IMR-90 (cell line): Measurements from ENCODE around the gene RAD51B. TPM values are rescaled to one million over a fixed set of nuclear protein-coding genes. Genes with fewer than 3 reads are reported as not detected.

ENCODE experiments used
- ATAC-seq: fragments of 200-7000 bp; cut with Tn5 transposase; 2 replicates; pipeline ENCODE4 v1.9.1; 2020; ENCODE audit warnings: low read depth, mild to moderate bottlenecking, moderate library complexity
- BruUV-seq: library from RNA; stranded (reverse); fragments of 400-500 nt; replicated peaks from 2 replicates; lab custom pipeline; 2021; lab: Mats Ljungman, UMichigan
- CTCF ChIA-PET: fragments of 300-600 bp; formaldehyde crosslinking; extraction: SDS; loops from one replicate; lab custom pipeline; 2021; ENCODE audit warnings: antibody characterized with exemption; lab: Yijun Ruan, JAX
- POLR2A ChIA-PET: fragments of 300-600 bp; sonication (Branson Sonifier 250); formaldehyde crosslinking; loops from one replicate; lab custom pipeline; 2022; ENCODE audit warnings: antibody characterized with exemption; ENCODE audit not compliant: unreplicated experiment; lab: Charles Lee
- DNase-seq: peaks from one replicate; pipeline ENCODE4 v3.0.0; 2013
- H2AFZ ChIP-seq: replicated peaks from 2 replicates; pipeline ENCODE3; 2013; ENCODE audit warnings: low read length, mild to moderate bottlenecking; ENCODE audit not compliant: poor library complexity
- H2AK5ac ChIP-seq: 2 replicates; pipeline ENCODE4 v1.6.1; 2013; ENCODE audit warnings: low read depth, low read length, inconsistent platforms
- H2AK9ac ChIP-seq: replicated peaks from 2 replicates; pipeline ENCODE3; 2013; ENCODE audit warnings: mild to moderate bottlenecking, low read depth, low read length, moderate library complexity; ENCODE audit not compliant: poor library complexity
- H2BK120ac ChIP-seq: 2 replicates; pipeline ENCODE4 v1.6.1; 2013; ENCODE audit warnings: low read depth, low read length, inconsistent platforms
- H2BK15ac ChIP-seq: 3 replicates; pipeline ENCODE4 v1.6.1; 2013; ENCODE audit warnings: low read depth, low read length, inconsistent platforms
- H2BK20ac ChIP-seq: 2 replicates; pipeline ENCODE4 v1.6.1; 2013; ENCODE audit warnings: low read depth, mild to moderate bottlenecking, inconsistent platforms, low read length, moderate library complexity
- H2BK5ac ChIP-seq: 2 replicates; pipeline ENCODE4 v1.6.1; 2013; ENCODE audit warnings: mild to moderate bottlenecking, low read depth, low read length, inconsistent platforms; ENCODE audit not compliant: poor library complexity, severe bottlenecking
- H3K14ac ChIP-seq: replicated peaks from 2 replicates; pipeline ENCODE4 v1.6.1; 2013; ENCODE audit warnings: low read depth, low read length, inconsistent platforms
- H3K18ac ChIP-seq: 2 replicates; pipeline ENCODE4 v1.6.1; 2013; ENCODE audit warnings: low read depth, low read length, control low read depth
- H3K23ac ChIP-seq: 2 replicates; pipeline ENCODE4 v1.6.1; 2013; ENCODE audit warnings: low read depth, low read length, inconsistent platforms
- H3K27ac ChIP-seq: 2 replicates; pipeline ENCODE4 v1.5.1; 2013; ENCODE audit warnings: mild to moderate bottlenecking, control low read depth, low read length; ENCODE audit not compliant: insufficient read depth
- H3K27me3 ChIP-seq: 2 replicates; pipeline ENCODE4 v1.6.1; 2013; ENCODE audit warnings: low read length; ENCODE audit not compliant: control insufficient read depth, insufficient read depth
- H3K36me3 ChIP-seq: 2 replicates; pipeline ENCODE4 v1.6.1; 2013; ENCODE audit warnings: low read length, mixed read lengths; ENCODE audit not compliant: control insufficient read depth, insufficient read depth
- H3K4ac ChIP-seq: 2 replicates; pipeline ENCODE4 v1.6.1; 2013; ENCODE audit warnings: low read depth, low read length, inconsistent platforms
- H3K4me1 ChIP-seq: 2 replicates; pipeline ENCODE4 v1.6.1; 2013; ENCODE audit warnings: low read length, mixed read lengths; ENCODE audit not compliant: control insufficient read depth, insufficient read depth
- H3K4me2 ChIP-seq: 2 replicates; pipeline ENCODE4 v1.6.1; 2013; ENCODE audit warnings: low read depth, mild to moderate bottlenecking, control low read depth, low read length, moderate library complexity
- H3K4me3 ChIP-seq: 2 replicates; pipeline ENCODE4 v1.5.1; 2013; ENCODE audit warnings: low read depth, mild to moderate bottlenecking, control low read depth, low read length, moderate library complexity; ENCODE audit not compliant: insufficient read depth
- H3K56ac ChIP-seq: 2 replicates; pipeline ENCODE4 v1.6.1; 2013; ENCODE audit warnings: low read length, inconsistent platforms; ENCODE audit not compliant: insufficient read depth; ENCODE audit errors: extremely low read depth
- H3K79me1 ChIP-seq, 2 experiments: 2 replicates each; pipeline ENCODE4 v1.6.1; 2013; ENCODE audit warnings: low read length in 2 of 2, inconsistent platforms in 1 of 2, low read depth in 1 of 2
- H3K9ac ChIP-seq: 2 replicates; pipeline ENCODE4 v1.6.1; 2013; ENCODE audit warnings: low read depth, low read length, control low read depth
- H3K9me1 ChIP-seq: 2 replicates; pipeline ENCODE4 v1.6.1; 2013; ENCODE audit warnings: low read length, inconsistent platforms; ENCODE audit not compliant: insufficient read depth
- H3K9me3 ChIP-seq: 2 replicates; pipeline ENCODE4 v1.6.1; 2013; ENCODE audit warnings: low read length; ENCODE audit not compliant: control insufficient read depth, insufficient read depth
- H4K20me1 ChIP-seq: 2 replicates; pipeline ENCODE4 v1.6.1; 2013; ENCODE audit warnings: low read length, inconsistent platforms; ENCODE audit not compliant: insufficient read depth
- H4K5ac ChIP-seq: 2 replicates; pipeline ENCODE4 v1.6.1; 2013; ENCODE audit warnings: mild to moderate bottlenecking, low read depth, low read length, control low read depth
- H4K8ac ChIP-seq, 2 experiments: 2 replicates each; pipeline ENCODE4 v1.6.1; 2013; ENCODE audit warnings: low read depth in 2 of 2, low read length in 2 of 2, control low read depth in 1 of 2, inconsistent platforms in 1 of 2
- H4K91ac ChIP-seq: 2 replicates; pipeline ENCODE4 v1.6.1; 2013; ENCODE audit warnings: low read depth, low read length, inconsistent platforms; ENCODE audit not compliant: insufficient read depth
- CEBPB ChIP-seq: IDR thresholded peaks from 2 replicates; pipeline ENCODE4 v1.6.1; 2012; ENCODE audit warnings: low read depth, low read length, improper control_type of control experiment
- RFX5 ChIP-seq: IDR thresholded peaks from 2 replicates; pipeline ENCODE4 v1.8.0; 2012; ENCODE audit warnings: low read depth, mild to moderate bottlenecking, low read length, moderate library complexity
- WGBS, 2 experiments: methylation state at CpG; one replicate each; pipeline versions ENCODE4 v1.1.5 to v1.1.7; 2013; ENCODE audit warnings: missing lambda C conversion rate in 2 of 2; ENCODE audit not compliant: insufficient read length in 1 of 2; ENCODE audit errors: extremely low coverage in 2 of 2; 5-methylcytosine and 5-hydroxymethylcytosine counted together
- dilution Hi-C: fragments of 300-500 bp; cut with HindIII; formaldehyde crosslinking; loops from one replicate; pipeline ENCODE4 v1.14.3; 2018; ENCODE audit warnings: low sequenced_read_pairs; ENCODE audit not compliant: unreplicated experiment
- in situ Hi-C: fragments of 300-500 bp; cut with MboI; formaldehyde crosslinking; loops from 3 replicates; pipeline ENCODE4 v1.14.3; 2019; ENCODE audit warnings: low sequenced_read_pairs, inconsistent platforms, mixed read lengths
- intact Hi-C: fragments of 100-400 bp; cut with micrococcal nuclease; formaldehyde crosslinking; loops from 2 replicates; pipeline ENCODE4 v1.10.0; 2022
- polyA plus RNA-seq, 3 experiments: library from polyadenylated mRNA; depleted of rRNA; stranded (reverse); fragments of >200 nt; gene quantifications; 2 replicates each; pipeline ENCODE4 v1.2.3, GENCODE V29; 2012; ENCODE audit warnings: low replicate concordance in 1 of 3
- total RNA-seq: library from RNA; depleted of rRNA; stranded (reverse); fragments of >200 nt; gene quantifications from 2 replicates; pipeline ENCODE4 v1.2.3, GENCODE V29; 2012

RAD51B gene
- total and polyA plus RNA-seq, 2 of the 4 experiments (the other 2 are of a cell fraction), result 5.1 to 18.8 TPM

DNA sequence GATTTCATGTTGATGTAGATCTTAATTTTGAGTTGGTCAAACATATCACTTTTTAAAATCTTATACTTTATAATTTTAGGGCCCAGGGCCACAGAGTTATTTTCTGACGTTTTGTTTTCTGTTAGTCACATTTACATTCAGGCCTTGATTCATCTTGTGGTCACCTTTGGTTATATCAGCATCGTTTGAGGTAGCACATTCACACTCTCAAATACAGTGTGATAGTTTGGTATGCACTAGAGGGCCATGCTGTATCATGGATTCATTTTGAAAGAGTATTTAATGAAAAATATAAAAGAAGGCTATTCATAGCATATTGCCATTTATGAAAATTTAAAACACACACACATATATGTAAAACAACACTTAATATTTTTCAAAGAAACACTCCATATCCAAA is 274.6 kb downstream of the RAD51B start:
- no peak overlapping the region for H4K8ac ChIP-seq

More for the DNA sequence above, 274.6 kb downstream of the RAD51B start:
- Histone ChIP-seq H2AK9ac (no peak overlapping the region), H2BK20ac (no peak overlapping the region), H3K56ac (no peak overlapping the region), H3K14ac (no peak overlapping the region), H3K4me2 (no peak overlapping the region), H3K9me3 (no peaks in the 10 kb centered on the region), H3K18ac (no peak overlapping the region), H3K4me1 (0 out of 2 replicates have a peak, but pooled peaks cover 1% of the 10 kb centered on the region), H2AFZ (no peak overlapping the region), H4K20me1 (no peaks in the 10 kb centered on the region), H3K36me3 (no peaks in the 10 kb centered on the region), H3K27me3 (no peaks in the 10 kb centered on the region), H4K91ac (no peak overlapping the region), H2BK120ac (no peak overlapping the region), H2BK15ac (no peak overlapping the region), H3K9ac (no peak overlapping the region), H3K23ac (no peak overlapping the region), H4K5ac (no peak overlapping the region), H2AK5ac (no peak overlapping the region), H3K4ac (no peak overlapping the region), H2BK5ac (no peak overlapping the region), H3K79me1 (no peaks in the 10 kb centered on the region), H3K27ac (no peak overlapping the region), H3K4me3 (no peak overlapping the region), H3K9me1 (peaks cover 5% of the 10 kb centered on the region; the same call in 1 of the 2 replicates)
- intact Hi-C loops, result no loop called here
- in situ Hi-C loops, result no loop called here
- WGBS, 2 experiments, result no CpG with 5 or more reads among the region's 2 CpGs
- BruUV-seq, result no TSS peak
- dilution Hi-C loops, result no loop called here
- CTCF ChIA-PET, result no interaction called here
- DNase-seq, result no peak
- TF ChIP-seq RFX5 (no peak), CEBPB (no peak)
- POLR2A ChIA-PET, result no interaction called here
- no peak for ATAC-seq
